IPS DF 4.7 (cell line): ENCODE results near the gene SPDYE16.
"Not testable (repeated sequence)": the region's sequence is repeated elsewhere in the genome, so short reads cannot be mapped to it uniquely, and the experiment has no call there.

Experiments used
- DNase-seq: peaks from one replicate; pipeline ENCODE4 v3.0.0-alpha.2; 2013; ENCODE audit warnings: low spot score; ENCODE audit errors: extremely low read depth

Gene SPDYE16

GRCh38 chr7:76543197-76543596 lies at the start of gene SPDYE16:
SPDYE16 (minus strand) TSS chr7:76543297; CDS start chr7:76541459, 1,838 bp downstream.
- not testable (repeated sequence) for DNase-seq

- DNase-seq = not testable (repeated sequence)
These were observed 49.6 kb upstream of the SPDYE16 start for GRCh38 chr7:76592694-76593093.

- DNase-seq = not testable (repeated sequence)
These were observed 48.7 kb upstream of the SPDYE16 start for GRCh38 chr7:76591602-76592304.

- DNase-seq = not testable (repeated sequence)
These were observed 47.9 kb upstream of the SPDYE16 start for GRCh38 chr7:76591033-76591432.

- not testable (repeated sequence) for DNase-seq
These were observed 45.5 kb upstream of the SPDYE16 start for GRCh38 chr7:76588586-76588985.

- DNase-seq = not testable (repeated sequence)
These were observed 43.7 kb upstream of the SPDYE16 start for GRCh38 chr7:76586585-76587315.

- DNase-seq = not testable (repeated sequence)
These were observed 40.7 kb upstream of the SPDYE16 start for GRCh38 chr7:76583636-76584281.

- not testable (repeated sequence) for DNase-seq
These were observed 39.9 kb upstream of the SPDYE16 start for GRCh38 chr7:76582848-76583631.

GRCh38 chr7:76575919-76576655 lies 33.0 kb upstream of the SPDYE16 start:
- not testable (repeated sequence) for DNase-seq

GRCh38 chr7:76575431-76575830 lies 32.3 kb upstream of the SPDYE16 start:
- not testable (repeated sequence) for DNase-seq

GRCh38 chr7:76572296-76572695 lies 29.2 kb upstream of the SPDYE16 start:
- DNase-seq = not testable (repeated sequence)

- DNase-seq = not testable (repeated sequence)
These were observed 27.3 kb upstream of the SPDYE16 start for GRCh38 chr7:76570324-76570775.

GRCh38 chr7:76568742-76569141 lies 25.6 kb upstream of the SPDYE16 start:
- DNase-seq = not testable (repeated sequence)

GRCh38 chr7:76567753-76568152 lies 24.7 kb upstream of the SPDYE16 start:
- DNase-seq = not testable (repeated sequence)

GRCh38 chr7:76567311-76567710 lies 24.2 kb upstream of the SPDYE16 start:
- DNase-seq = not testable (repeated sequence)

- not testable (repeated sequence) for DNase-seq
These were observed 21.9 kb upstream of the SPDYE16 start for GRCh38 chr7:76565001-76565400.

GRCh38 chr7:76561342-76561741 lies 18.2 kb upstream of the SPDYE16 start:
- DNase-seq = not testable (repeated sequence)

GRCh38 chr7:76560157-76560556 lies 17.1 kb upstream of the SPDYE16 start:
- not testable (repeated sequence) for DNase-seq

GRCh38 chr7:76559685-76560084 lies 16.6 kb upstream of the SPDYE16 start:
- not testable (repeated sequence) for DNase-seq

GRCh38 chr7:76551992-76552391 lies 8.9 kb upstream of the SPDYE16 start:
- DNase-seq = not testable (repeated sequence)
